Fibroblast of mammary gland (primary cell): Measurements from ENCODE around the gene OR51E1.

Source experiments
- DNase-seq: peaks from one replicate; pipeline ENCODE4 v3.0.0-alpha.2; 2010; ENCODE audit warnings: low read depth
- H3K4me3 ChIP-seq: 2 replicates; pipeline ENCODE4 v1.5.1; 2011; ENCODE audit warnings: low read depth, mild to moderate bottlenecking, low read length, moderate library complexity; ENCODE audit not compliant: control insufficient read depth
- TF ChIP-seq, protein P1 (sequence below): conservative IDR thresholded peaks from 2 replicates; pipeline ENCODE4 v1.5.1; 2011; ENCODE audit warnings: low read depth, low read length, inconsistent platforms; ENCODE audit not compliant: control insufficient read depth, insufficient read depth

The OR51E1 gene

GRCh38 chr11:4611986-4612385 is 31.8 kb upstream of the OR51E1 start:
- H3K4me3 ChIP-seq, result no peak overlapping the region
- no peak for DNase-seq
- TF ChIP-seq, protein P1, sequence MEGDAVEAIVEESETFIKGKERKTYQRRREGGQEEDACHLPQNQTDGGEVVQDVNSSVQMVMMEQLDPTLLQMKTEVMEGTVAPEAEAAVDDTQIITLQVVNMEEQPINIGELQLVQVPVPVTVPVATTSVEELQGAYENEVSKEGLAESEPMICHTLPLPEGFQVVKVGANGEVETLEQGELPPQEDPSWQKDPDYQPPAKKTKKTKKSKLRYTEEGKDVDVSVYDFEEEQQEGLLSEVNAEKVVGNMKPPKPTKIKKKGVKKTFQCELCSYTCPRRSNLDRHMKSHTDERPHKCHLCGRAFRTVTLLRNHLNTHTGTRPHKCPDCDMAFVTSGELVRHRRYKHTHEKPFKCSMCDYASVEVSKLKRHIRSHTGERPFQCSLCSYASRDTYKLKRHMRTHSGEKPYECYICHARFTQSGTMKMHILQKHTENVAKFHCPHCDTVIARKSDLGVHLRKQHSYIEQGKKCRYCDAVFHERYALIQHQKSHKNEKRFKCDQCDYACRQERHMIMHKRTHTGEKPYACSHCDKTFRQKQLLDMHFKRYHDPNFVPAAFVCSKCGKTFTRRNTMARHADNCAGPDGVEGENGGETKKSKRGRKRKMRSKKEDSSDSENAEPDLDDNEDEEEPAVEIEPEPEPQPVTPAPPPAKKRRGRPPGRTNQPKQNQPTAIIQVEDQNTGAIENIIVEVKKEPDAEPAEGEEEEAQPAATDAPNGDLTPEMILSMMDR, result no peak

DNA sequence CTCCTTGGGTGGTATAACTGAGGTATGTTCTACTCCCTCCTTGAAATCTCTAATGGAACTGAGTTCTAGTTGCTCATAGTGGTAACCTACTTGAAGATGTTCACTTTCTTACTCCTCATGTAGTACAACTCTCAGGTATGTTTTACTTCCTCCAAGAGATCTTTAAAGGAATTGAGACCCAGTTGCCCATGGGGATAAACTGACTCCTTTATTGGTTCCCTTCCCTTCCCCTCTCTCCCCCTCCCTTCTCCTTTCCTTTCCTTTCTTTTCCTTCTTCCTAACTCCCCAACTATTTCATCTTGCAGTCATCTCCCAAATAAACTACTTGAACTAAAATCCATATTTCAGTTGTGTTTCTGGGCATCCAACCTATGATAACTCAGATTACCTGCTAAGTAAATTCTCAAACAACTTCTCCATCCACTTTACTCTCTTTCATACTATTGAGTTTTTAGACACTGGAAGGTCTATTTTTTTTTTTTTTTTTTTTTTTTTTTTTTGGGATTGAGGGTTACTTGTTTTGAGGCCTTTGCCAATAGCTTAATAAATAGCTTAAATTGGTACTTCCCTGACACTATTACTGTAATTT is 27.8 kb upstream of the OR51E1 start:
- no peak overlapping the region for H3K4me3 ChIP-seq
- no peak for DNase-seq
- TF ChIP-seq, protein P1, result no peak

DNA sequence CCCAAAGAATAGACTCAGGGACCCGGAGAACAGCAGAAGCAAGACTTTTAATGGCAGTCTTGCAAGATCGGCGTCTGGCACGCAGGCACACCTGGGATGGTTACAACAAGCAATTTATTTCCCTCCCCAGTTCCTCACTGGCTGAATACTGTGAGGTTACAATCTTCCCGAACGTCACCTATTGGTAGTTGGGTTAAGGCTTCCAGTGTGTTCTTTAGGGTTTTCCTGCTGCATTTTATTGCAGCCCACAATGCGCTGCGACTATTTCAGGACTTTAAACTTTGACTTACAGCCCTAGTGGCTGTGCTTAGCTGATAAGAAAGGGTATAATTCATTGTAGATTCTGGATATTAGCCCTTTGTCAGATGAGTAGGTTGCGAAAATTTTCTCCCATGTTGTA is 24.3 kb upstream of the OR51E1 start:
- TF ChIP-seq, protein P1, result no peak
- no peak overlapping the region for H3K4me3 ChIP-seq
- DNase-seq, result no peak

- no peak overlapping the region for H3K4me3 ChIP-seq
- peak; percentile 83 for DNase-seq
- TF ChIP-seq, protein P1, result peak; percentile 69
These were observed 17.3 kb upstream of the OR51E1 start for GRCh38 chr11:4626207-4627099.

- TF ChIP-seq, protein P1, result no peak
- no peak overlapping the region for H3K4me3 ChIP-seq
- no peak for DNase-seq
These were observed 7.6 kb upstream of the OR51E1 start for GRCh38 chr11:4636136-4636535.

- TF ChIP-seq, protein P1, result peak; percentile 87
- DNase-seq, result peak; percentile 68
- H3K4me3 ChIP-seq, result no peak within 1 kb of the TSS
These were observed 6.7 kb upstream of the OR51E1 start, which contains the start of gene OR51D1 for GRCh38 chr11:4636962-4637661. Gene OR51D1 (plus strand): TSS chr11:4637477. CDS start chr11:4639791, 2,314 bp downstream.
